ENCODE measurements around the gene ITGA2B. TPM values are rescaled to one million over a fixed set of nuclear protein-coding genes. Genes with fewer than 3 reads are reported as not detected.
A peak's percentile ranks its signal among the peaks of the same experiment; 100 is the strongest.
"Not testable (repeated sequence)": the region's sequence is repeated elsewhere in the genome, so short reads cannot be mapped to it uniquely, and the experiment has no call there.

The ITGA2B gene
- total RNA-seq, 1 experiment from 2014 or later, result not detected

DNA sequence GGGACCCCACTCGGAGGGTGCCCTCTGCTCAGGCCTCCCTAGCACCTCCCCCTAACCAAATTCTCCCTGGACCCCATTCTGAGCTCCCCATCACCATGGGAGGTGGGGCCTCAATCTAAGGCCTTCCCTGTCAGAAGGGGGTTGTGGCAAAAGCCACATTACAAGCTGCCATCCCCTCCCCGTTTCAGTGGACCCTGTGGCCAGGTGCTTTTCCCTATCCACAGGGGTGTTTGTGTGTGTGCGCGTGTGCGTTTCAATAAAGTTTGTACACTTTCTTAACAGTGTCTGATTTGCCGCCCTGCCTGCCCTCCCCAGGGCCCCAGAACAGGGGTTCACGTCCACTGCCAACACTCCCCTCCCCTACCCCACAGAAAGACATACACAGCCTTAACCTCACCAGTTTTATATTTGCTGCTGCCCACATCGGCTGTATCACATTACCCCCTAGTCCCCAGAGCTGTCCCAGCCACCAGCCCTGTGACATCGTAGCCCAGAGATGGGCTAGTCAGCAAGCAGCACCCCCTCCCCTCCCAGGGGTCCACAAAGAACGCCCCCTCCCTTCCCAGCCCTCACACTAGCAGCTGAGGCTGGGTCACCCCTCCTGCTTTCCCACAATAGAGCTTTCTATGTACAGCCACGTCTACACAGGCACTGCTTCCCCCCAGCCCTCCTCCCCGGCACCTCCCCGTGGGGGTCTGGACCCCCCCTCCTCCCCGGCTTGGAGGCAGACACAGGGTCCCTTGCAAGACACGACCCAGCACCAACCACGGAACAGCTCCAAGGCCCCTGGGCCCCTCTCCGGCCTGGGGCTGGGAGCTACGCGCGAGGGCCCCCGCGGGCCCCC lies 36.4 kb downstream of the ITGA2B start:
- DNase-seq (ENCODE audit: low spot score), result no peak

DNA sequence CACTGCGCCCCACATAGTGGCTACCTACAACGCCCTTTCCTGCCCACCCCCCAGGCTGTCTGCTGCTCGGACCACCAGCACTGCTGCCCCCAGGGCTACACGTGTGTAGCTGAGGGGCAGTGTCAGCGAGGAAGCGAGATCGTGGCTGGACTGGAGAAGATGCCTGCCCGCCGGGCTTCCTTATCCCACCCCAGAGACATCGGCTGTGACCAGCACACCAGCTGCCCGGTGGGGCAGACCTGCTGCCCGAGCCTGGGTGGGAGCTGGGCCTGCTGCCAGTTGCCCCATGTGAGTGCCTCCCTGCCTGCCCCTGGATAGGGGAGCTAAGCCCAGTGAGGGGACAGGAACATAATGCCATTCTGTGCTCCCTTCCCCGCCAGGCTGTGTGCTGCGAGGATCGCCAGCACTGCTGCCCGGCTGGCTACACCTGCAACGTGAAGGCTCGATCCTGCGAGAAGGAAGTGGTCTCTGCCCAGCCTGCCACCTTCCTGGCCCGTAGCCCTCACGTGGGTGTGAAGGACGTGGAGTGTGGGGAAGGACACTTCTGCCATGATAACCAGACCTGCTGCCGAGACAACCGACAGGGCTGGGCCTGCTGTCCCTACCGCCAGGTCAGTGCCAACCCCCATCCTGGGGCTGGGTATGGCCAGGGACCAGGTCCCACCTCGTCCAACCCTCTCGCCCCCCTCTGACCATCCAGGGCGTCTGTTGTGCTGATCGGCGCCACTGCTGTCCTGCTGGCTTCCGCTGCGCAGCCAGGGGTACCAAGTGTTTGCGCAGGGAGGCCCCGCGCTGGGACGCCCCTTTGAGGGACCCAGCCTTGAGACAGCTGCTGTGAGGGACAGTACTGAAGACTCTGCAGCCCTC lies 37.3 kb downstream of the ITGA2B start:
- DNase-seq (ENCODE audit: low spot score), result no peak

DNA sequence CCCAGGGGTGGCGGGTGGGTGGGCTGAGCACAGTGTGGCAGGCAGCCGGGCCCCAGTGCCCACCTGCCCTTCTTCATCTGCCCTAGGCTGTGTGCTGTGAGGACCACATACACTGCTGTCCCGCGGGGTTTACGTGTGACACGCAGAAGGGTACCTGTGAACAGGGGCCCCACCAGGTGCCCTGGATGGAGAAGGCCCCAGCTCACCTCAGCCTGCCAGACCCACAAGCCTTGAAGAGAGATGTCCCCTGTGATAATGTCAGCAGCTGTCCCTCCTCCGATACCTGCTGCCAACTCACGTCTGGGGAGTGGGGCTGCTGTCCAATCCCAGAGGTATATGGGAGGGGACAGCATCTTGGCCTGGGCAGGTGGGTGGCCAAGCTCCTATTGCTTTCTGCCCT lies 38.0 kb downstream of the ITGA2B start:
- DNase-seq (ENCODE audit: low spot score), result no peak

DNA sequence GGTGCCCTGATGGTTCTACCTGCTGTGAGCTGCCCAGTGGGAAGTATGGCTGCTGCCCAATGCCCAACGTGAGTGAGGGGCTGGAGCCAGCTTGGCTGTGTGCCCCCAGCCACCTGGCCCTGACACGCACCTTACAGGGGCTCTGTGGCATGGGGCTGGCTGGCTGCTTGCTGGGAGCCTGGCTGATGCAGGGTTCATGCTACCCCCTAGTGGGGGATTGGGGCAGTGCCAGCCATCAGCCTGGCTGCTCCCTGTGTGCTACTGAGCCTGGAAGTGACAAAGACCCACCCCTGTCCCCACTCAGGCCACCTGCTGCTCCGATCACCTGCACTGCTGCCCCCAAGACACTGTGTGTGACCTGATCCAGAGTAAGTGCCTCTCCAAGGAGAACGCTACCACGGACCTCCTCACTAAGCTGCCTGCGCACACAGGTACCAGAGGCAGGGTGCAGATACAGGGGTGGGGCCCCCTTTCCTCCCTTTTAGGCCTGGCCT lies 38.7 kb downstream of the ITGA2B start:
- DNase-seq (ENCODE audit: low spot score), result peak; percentile 70

DNA sequence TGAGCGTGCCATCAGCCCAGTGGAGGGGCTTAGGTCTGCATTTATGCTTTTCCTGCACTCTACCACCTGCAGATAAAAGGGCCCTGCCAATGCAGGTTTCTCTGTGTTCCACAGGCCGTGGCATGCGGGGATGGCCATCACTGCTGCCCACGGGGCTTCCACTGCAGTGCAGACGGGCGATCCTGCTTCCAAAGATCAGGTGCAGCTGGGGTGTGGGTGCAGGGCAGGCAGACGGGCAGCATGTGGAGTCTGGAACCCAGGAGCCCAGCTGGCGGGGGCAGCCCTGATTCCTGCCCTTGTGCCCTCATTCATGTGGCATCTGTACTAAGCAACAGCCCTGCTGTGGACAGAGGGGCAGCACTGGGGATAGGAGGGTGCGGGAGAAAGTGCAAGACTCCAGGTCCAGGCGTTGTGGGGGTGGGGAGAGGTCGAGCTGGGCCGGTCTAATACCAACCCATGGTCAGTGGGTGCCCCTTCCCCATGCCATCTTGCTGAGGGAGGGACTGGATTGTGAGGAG lies 39.8 kb downstream of the ITGA2B start:
- DNase-seq (ENCODE audit: low spot score), result no peak

DNA sequence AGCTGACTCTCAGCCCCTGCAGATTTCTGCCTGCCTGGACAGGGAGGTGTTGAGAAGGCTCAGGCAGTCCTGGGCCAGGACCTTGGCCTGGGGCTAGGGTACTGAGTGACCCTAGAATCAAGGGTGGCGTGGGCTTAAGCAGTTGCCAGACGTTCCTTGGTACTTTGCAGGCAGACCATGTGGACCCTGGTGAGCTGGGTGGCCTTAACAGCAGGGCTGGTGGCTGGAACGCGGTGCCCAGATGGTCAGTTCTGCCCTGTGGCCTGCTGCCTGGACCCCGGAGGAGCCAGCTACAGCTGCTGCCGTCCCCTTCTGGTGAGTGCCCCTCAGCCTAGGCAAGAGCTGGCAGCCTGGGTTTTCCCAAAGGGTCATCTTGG lies 40.5 kb downstream of the ITGA2B start:
- no peak for DNase-seq (ENCODE audit: low spot score)

DNA sequence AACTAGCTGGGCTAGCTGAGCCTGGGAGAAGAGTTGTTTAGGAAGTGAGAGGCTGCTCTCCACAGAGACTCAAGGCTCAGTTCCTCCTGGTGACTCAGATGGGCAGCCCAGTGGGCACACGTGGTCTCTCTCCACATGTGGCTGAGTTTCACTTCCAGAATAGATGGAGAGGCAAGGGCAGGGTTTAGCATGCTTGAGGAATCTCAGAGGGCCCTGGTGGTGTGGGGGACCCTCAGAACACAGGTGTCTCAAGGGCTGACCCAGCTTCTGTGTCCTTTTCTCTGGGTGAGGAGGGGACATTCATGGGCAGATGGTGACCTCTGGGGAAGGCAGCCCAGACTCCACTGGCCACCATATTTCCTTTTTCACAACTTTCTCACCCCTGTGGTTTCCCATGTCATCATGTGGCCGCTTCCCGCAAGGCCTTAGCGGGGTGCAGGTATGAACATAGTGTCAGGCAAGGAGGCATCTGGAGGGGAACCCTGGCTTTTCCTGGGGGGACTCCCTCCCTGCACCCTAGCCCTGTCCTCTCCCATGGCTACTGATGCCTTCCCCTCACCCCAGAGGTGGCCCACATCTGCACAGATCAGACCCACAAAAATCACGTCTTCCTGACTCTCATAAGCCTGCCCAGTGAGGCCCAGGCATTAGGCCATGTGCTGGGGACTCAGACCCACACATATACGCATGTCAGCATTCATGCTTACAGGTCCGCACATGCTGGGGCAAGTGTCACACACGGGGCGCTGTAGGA lies 41.0 kb downstream of the ITGA2B start:
- DNase-seq (ENCODE audit: low spot score), result no peak

DNA sequence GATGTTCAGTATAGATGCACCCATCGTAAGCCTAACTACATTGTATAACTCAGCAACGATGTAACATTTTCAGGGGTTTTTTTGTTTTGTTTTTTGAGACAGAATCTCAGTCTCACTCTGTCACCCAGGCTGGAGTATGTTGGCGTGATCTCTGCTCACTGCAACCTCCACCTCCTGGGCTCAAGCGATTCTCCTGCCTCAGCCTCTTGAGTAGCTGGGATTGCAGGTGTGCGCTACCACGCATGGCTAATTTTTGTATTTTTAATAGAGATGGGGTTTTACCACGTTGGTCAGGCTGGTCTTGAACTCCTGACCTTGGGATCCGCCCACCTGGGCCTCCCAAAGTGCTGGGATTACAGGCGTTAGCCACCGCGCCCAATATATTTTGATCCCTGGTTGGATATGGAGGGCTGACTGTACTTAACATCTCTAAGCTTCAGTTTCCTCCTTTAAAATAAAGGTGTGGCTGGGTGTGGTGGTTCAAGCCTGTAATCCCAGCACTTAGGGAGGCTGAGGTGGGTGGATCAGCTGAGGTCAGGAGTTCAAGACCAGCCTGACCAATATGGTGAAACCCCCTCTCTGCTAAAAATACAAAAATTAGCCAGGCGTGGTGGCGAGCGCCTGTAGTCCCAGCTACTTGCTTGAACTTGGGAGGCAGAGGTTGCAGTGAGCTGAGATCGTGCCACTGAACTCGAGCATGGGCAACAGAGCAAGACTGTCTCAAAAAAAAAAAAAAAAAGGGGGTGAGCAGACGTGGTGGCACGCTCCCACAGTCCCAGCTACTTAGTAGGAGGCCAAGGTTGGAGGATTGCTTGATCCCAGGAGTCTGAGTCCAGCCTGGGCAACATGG lies 42.0 kb downstream of the ITGA2B start:
- DNase-seq (ENCODE audit: low spot score), result not testable (repeated sequence)

DNA sequence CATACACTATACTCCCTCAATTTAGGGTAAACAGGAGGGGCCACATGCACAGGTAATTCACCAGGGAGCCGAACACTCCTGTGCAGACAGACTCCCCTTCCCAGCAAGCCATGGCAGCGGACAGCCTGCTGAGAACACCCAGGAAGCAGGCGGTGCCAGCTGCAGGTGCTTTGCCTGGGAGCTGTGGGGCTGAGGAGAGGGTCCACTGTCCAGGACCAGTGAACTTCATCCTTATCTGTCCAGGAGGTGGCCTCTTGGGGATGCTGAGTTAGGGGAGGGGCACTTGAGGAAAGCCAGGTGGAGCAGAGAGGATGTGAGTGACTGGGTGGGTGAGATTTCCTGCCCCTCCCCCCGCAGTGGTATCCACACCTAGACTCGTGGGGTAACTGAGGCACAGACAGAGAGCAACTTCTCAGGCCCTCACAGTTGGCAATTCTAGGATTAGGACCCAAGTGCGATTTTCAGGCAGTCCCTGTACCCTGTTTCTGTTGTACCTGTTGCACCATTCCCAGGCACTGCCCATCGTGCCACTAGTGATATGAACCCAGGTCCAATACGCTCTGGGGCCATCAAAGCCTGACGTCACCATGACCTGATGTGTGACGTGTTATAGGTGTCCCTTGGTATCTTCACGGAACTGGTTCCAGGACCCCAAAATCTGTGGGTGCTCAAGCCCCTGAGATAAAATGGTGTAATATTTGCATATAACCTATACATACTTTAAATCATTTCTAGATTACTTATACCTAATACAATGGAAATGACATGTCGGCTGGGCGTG lies 43.2 kb downstream of the ITGA2B start:
- DNase-seq (ENCODE audit: low spot score), result no peak

DNA sequence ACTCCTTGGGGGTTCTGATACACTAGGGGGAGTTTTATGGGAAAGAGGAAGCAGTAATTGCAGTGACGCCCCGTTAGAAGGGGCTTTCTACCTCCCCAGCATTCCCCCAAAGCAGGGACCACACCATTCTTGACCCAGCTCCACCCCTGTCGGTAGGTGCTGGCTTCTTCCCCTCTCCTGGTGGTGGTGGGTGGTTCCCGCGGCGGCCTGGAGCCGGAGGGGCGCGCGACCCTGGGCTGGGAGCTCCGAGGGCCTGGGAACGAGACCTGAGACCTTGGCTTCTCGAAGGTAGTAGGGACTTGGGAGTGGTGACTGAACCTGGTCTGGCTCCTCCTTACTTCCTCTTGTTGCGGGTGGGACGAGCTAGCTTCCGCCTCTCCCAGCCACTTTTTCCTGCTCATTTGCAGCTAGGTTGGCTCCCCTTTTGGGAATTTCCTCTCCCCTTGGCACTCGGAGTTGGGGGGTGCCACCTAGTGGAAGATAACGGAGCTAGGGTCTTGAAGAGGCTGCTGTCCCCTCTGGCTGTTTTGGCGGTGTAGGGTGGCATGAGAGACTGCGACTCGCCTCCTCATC lies 43.9 kb downstream of the ITGA2B start:
- peak; percentile 67 for DNase-seq (ENCODE audit: low spot score)

DNA sequence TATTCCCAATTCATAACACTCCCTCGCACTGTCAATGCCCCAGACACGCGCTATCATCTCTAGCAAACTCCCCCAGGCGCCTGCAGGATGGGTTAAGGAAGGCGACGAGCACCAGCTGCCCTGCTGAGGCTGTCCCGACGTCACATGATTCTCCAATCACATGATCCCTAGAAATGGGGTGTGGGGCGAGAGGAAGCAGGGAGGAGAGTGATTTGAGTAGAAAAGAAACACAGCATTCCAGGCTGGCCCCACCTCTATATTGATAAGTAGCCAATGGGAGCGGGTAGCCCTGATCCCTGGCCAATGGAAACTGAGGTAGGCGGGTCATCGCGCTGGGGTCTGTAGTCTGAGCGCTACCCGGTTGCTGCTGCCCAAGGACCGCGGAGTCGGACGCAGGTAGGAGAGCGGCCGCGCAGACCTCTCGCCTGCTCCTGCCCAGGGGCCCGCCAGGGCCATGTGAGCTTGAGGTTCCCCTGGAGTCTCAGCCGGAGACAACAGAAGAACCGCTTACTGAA lies 44.5 kb downstream of the ITGA2B start, which contains the start of gene GRN:
TSS of gene GRN (plus strand) at position 364 of the 515 bp plus-strand sequence. CDS start 3,863 bp downstream, outside the sequence.
- peak; percentile 98 for DNase-seq (ENCODE audit: low spot score)

DNA sequence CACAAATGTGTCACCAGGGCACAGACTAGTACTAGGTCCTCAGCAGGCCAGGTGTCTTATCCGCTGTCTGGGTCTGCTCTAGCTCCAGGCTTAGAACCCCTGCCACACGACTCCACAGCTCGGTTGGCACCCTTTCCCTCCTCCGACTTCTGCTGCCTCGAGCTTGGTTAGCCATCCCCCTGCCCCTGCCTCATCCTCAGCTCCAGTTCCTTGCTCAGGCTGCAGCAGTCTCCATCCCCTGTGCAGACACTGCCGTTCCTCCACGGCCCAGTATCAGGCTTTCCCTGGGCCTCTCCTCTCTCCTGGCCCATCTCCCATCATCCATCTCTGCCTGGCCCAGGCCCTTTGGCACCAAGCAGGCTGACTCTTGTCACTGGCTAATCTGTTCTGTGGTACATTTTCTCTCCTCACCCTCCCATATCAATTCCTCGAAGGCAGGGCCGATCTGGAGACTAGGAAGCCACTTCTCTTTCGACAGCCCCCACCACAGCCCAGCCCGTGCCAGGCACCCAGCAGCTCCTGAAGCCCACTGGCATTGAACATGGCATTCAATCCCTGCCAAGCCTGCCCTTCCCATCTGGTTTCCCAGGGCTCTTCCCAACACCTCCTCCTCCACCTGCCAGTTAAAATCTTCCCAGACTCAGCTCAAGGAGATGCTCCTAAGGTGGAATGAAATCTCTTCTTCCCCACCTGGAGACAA lies 45.8 kb downstream of the ITGA2B start:
- DNase-seq (ENCODE audit: low spot score), result no peak

DNA sequence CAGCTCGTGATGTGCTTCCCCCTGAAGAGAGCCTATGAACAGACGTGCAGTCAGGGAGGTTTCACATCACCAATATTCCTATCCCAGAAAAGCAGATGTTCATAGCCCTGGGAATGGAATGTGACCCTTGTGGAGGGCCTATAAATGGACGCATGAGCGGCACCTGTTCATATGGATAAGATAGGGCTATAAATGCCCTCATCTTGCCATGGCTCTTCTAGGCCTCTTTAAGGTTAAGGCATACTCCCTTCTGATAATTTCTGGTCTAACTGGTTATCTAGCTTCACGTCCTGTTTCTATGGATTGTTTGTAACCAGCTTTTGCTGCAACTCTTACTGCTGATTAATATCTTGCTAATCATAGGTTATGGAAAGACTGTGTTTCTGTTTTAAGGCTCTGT lies 48.9 kb downstream of the ITGA2B start:
- DNase-seq (ENCODE audit: low spot score), result not testable (repeated sequence)

DNA sequence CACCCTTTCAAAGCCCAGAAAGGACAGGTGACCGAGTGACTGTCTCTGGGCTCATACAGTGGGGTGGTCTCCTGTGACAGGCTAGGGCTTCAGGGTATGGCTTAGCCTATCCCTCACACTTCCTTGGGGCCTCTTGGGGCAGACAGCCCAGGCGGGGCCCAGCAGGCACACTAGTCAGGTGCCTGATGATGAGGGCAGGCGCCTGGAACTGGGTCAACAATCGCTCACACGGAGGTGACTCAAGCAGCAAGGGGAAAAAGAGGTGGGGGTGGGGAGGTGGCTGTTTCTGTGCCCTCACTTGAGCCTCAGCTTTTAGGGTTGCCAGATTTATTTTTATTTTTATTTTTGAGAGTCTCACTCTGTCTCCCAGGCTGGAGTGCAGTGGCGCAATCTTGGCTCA lies 50.7 kb downstream of the ITGA2B start:
- no peak for DNase-seq (ENCODE audit: low spot score)

DNA sequence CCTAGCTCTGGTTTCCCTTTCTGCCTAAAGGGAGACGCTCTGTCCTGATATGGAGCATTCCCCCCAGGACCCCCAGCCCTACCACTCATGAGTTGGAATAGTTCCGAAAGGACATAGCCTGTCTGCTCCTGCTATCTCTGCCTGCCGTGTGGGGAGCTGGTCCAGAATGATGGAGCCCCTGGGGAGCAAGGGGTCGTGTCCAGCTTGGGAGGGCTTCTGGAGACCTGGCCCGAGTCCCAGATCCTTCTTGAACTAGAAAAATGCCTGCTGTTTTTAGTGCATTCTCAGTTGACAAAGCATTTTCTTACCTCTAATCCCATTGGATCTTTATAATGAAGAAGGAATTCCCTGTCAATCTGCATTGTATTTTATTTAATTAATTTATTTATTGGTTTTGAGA lies 53.5 kb downstream of the ITGA2B start:
- DNase-seq (ENCODE audit: low spot score), result no peak

DNA sequence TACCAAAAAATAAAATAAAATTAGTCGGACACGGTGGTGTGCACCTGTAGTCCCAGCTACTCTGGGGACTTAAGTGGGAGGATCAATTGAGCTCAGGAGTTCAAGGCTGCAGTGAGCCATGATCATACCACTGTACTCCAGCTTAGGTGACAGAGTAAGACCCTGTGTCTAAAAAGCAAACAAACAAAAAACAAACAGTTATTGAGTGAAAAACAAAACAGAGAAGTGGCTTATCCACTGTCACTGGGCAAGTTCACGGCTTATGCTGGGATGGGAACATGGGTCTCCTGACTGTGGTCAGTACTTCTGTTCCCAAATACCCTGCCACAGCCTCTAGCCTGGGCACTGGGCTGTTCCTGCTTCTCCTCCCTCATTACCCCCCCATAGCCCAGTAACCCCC lies 53.9 kb downstream of the ITGA2B start:
- no peak for DNase-seq (ENCODE audit: low spot score)

DNA sequence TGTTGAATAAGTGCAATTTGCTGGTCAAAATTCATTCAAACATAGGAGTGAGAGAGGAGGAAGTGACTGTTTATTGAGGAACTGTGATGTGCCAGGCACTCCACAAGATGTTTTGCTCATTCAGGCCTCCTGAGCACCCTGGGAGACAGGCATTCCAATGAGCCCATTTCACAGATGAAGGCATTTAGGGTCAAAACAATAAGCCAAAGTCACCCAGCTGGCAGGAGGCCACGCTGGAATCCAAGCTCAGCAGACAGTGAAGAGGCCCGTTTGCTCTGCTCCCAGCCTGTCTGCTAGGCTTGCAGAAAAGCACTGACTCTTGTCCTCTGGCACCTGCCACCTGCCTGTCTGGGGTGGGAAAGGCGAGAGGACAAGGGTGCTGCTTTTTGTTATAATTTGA lies 54.7 kb downstream of the ITGA2B start:
- no peak for DNase-seq (ENCODE audit: low spot score)

DNA sequence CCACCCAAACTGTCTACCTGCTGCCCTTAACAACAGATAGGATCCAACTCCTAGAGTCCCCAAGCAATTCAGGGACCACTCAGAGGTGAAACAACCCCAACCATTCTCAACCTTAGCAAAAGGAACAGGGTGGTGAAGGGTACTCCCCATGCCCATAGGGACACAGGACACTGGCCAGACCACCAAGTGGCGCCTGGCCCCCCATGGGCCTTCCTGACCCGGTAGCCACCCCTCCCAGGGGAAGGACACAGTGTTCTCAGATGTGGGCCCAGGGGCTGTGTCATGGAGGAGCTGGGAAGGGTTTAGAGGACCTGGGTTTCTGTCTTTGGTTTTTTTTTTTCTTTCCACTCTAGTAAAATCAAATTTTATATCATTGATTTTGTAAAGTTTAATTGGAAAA lies 55.1 kb downstream of the ITGA2B start:
- DNase-seq (ENCODE audit: low spot score), result no peak

All from HT-29 (cell line).